Testis (tissue), 2 donors: ENCODE measurements around the gene G0S2.

Source experiments
- CTCF ChIP-seq, 3 experiments: fragments of 450-650 bp in 2 of 3; fragments of 200-600 bp in 1 of 3; sonication (generic) in 1 of 3; IDR thresholded peaks; one replicate each; pipeline ENCODE4 v1.5.1; 2016 to 2019; ENCODE audit warnings: antibody characterized with exemption in 3 of 3, mild to moderate bottlenecking in 2 of 3, moderate library complexity in 1 of 3
- POLR2A ChIP-seq: fragments of 450-650 bp; IDR thresholded peaks from one replicate; pipeline ENCODE4 v1.6.1; 2017; ENCODE audit warnings: antibody characterized with exemption, mild to moderate bottlenecking, moderate library complexity

GRCh38 chr1:209653915-209654351 lies 21.3 kb upstream of the G0S2 start:
- no peak for TF ChIP-seq CTCF (IDR thresholded peaks at IDR 0.05)
- no peak for TF ChIP-seq POLR2A
